ENCODE data around the gene SYNGR1. TPM values are rescaled to one million over a fixed set of nuclear protein-coding genes. Genes with fewer than 3 reads are reported as not detected.

Gene SYNGR1
- total RNA-seq, 5 donors from 2014 or later (not counting 1 experiment from before 2014, with no cell fraction given) = 1.1 to 4.3 (median 2.7) TPM

- Mint-ChIP-seq H3K9me3 (no peaks in the 10 kb centered on the region), H3K27me3 (no peaks in the 10 kb centered on the region), H3K4me1 (no peaks in the 10 kb centered on the region), H3K27ac (no peak overlapping the region), H3K36me3 (no peaks in the 10 kb centered on the region), H3K4me3 (no peak overlapping the region)
- no peaks in the 10 kb centered on the region for H3K4me1 ChIP-seq (ENCODE audit: control insufficient read depth in 1 of 2, extremely low read depth in 1 of 2, insufficient read depth in 2 of 2, low read length in 2 of 2)
- H3K36me3 ChIP-seq (ENCODE audit: control insufficient read depth in 2 of 2, extremely low read depth in 1 of 2, insufficient read depth in 1 of 2, low read length in 1 of 2) = no peaks in the 10 kb centered on the region
- H3K4me3 ChIP-seq (ENCODE audit: control insufficient read depth in 1 of 2, extremely low read depth in 1 of 2, low read length in 1 of 2) = no peak overlapping the region
- peaks cover 0 to 3% of the 10 kb centered on the region in 2 experiments for H3K27me3 ChIP-seq (replicated peaks in 1 of 2; ENCODE audit: control insufficient read depth in 2 of 2, extremely low read depth in 1 of 2, insufficient read depth in 2 of 2, low read length in 1 of 2)
- CTCF ChIA-PET = no interaction called here
- POLR2A ChIA-PET = interaction anchor here in 1 of 2 donors (0.6 kb wide), 1 partner anchor 1044 kb away, joined by 3 read pairs; no protein-coding TSS in a partner anchor
- no peak for DNase-seq
- no peak overlapping the region for H3K27ac ChIP-seq (ENCODE audit: low read length)
- ATAC-seq (replicated peaks in 1 of 4) = no peak
- no peaks in the 10 kb centered on the region for H3K9me3 ChIP-seq
- WGBS (ENCODE audit: insufficient coverage) = 78% methylated on average over 9 of the region's 11 CpGs
Observed at GRCh38 chr22:39364714-39365491, 15.1 kb downstream of the SYNGR1 start.

GRCh38 chr22:39365492-39365780 lies 15.6 kb downstream of the SYNGR1 start:
- no peak overlapping the region for H3K27ac Mint-ChIP-seq
- CTCF ChIA-PET = no interaction called here

GRCh38 chr22:39367035-39367434 lies 17.2 kb downstream of the SYNGR1 start:
- H3K27me3 Mint-ChIP-seq = no peaks in the 10 kb centered on the region
- DNase-seq (no peak), ATAC-seq (replicated peaks in 1 of 4) (no peak)
- H3K4me3 Mint-ChIP-seq = no peak overlapping the region
- Histone ChIP-seq H3K27ac (ENCODE audit: low read length) (no peak overlapping the region), H3K36me3 (ENCODE audit: control insufficient read depth in 2 of 2, extremely low read depth in 1 of 2, insufficient read depth in 1 of 2, low read length in 1 of 2) (no peaks in the 10 kb centered on the region), H3K27me3 (replicated peaks in 1 of 2; ENCODE audit: control insufficient read depth in 2 of 2, extremely low read depth in 1 of 2, insufficient read depth in 2 of 2, low read length in 1 of 2) (peaks cover 0 to 3% of the 10 kb centered on the region in 2 experiments), H3K4me1 (ENCODE audit: control insufficient read depth in 1 of 2, extremely low read depth in 1 of 2, insufficient read depth in 2 of 2, low read length in 2 of 2) (no peaks in the 10 kb centered on the region), H3K4me3 (ENCODE audit: control insufficient read depth in 1 of 2, extremely low read depth in 1 of 2, low read length in 1 of 2) (no peak overlapping the region), H3K9me3 (peaks cover 2% of the 10 kb centered on the region)
- H3K4me1 Mint-ChIP-seq = no peaks in the 10 kb centered on the region
- H3K27ac Mint-ChIP-seq = no peak overlapping the region
- CTCF ChIA-PET = interaction anchor here in 1 of 2 donors (0.5 to 0.8 kb wide), 2 partner anchors 35 to 1225 kb away, joined by 3 to 4 read pairs; no protein-coding TSS in a partner anchor
- WGBS (ENCODE audit: insufficient coverage) = 40% methylated on average over 5 of the region's 9 CpGs
- no peaks in the 10 kb centered on the region for H3K36me3 Mint-ChIP-seq
- POLR2A ChIA-PET = no interaction called here
- H3K9me3 Mint-ChIP-seq = no peaks in the 10 kb centered on the region

More at GRCh38 chr22:39365492-39365780, 15.6 kb downstream of the SYNGR1 start:
- H3K36me3 Mint-ChIP-seq = no peaks in the 10 kb centered on the region
- Histone ChIP-seq H3K4me3 (ENCODE audit: control insufficient read depth in 1 of 2, extremely low read depth in 1 of 2, low read length in 1 of 2) (no peak overlapping the region), H3K27ac (ENCODE audit: low read length) (no peak overlapping the region), H3K36me3 (ENCODE audit: control insufficient read depth in 2 of 2, extremely low read depth in 1 of 2, insufficient read depth in 1 of 2, low read length in 1 of 2) (no peaks in the 10 kb centered on the region), H3K27me3 (replicated peaks in 1 of 2; ENCODE audit: control insufficient read depth in 2 of 2, extremely low read depth in 1 of 2, insufficient read depth in 2 of 2, low read length in 1 of 2) (peaks cover 0 to 3% of the 10 kb centered on the region in 2 experiments), H3K4me1 (ENCODE audit: control insufficient read depth in 1 of 2, extremely low read depth in 1 of 2, insufficient read depth in 2 of 2, low read length in 2 of 2) (no peaks in the 10 kb centered on the region), H3K9me3 (no peaks in the 10 kb centered on the region)
- H3K4me3 Mint-ChIP-seq = no peak overlapping the region
- H3K4me1 Mint-ChIP-seq = no peaks in the 10 kb centered on the region
- no peak for ATAC-seq (replicated peaks in 1 of 4)
- POLR2A ChIA-PET = interaction anchor here in 1 of 2 donors (0.6 kb wide), 1 partner anchor 1044 kb away, joined by 3 read pairs; no protein-coding TSS in a partner anchor
- no CpG with 5 or more reads among the region's 3 CpGs for WGBS (ENCODE audit: insufficient coverage)
- no peaks in the 10 kb centered on the region for H3K27me3 Mint-ChIP-seq
- DNase-seq = no peak
- H3K9me3 Mint-ChIP-seq = no peaks in the 10 kb centered on the region

- H3K4me1 ChIP-seq (ENCODE audit: control insufficient read depth in 1 of 2, extremely low read depth in 1 of 2, insufficient read depth in 2 of 2, low read length in 2 of 2) = no peaks in the 10 kb centered on the region
- no peak overlapping the region for H3K4me3 ChIP-seq (ENCODE audit: control insufficient read depth in 1 of 2, extremely low read depth in 1 of 2, low read length in 1 of 2)
- 75% methylated on average over 8 of the region's 9 CpGs for WGBS (ENCODE audit: insufficient coverage)
- peaks cover 0 to 3% of the 10 kb centered on the region in 2 experiments for H3K27me3 ChIP-seq (replicated peaks in 1 of 2; ENCODE audit: control insufficient read depth in 2 of 2, extremely low read depth in 1 of 2, insufficient read depth in 2 of 2, low read length in 1 of 2)
- ATAC-seq (replicated peaks in 1 of 4) (no peak), DNase-seq (no peak)
- Mint-ChIP-seq H3K27ac (no peak overlapping the region), H3K36me3 (no peaks in the 10 kb centered on the region), H3K4me3 (no peak overlapping the region), H3K9me3 (no peaks in the 10 kb centered on the region), H3K4me1 (no peaks in the 10 kb centered on the region), H3K27me3 (no peaks in the 10 kb centered on the region)
- H3K27ac ChIP-seq (ENCODE audit: low read length) = no peak overlapping the region
- ChIA-PET CTCF (no interaction called here), POLR2A (interaction anchor here in 1 of 2 donors (0.5 kb wide), 1 partner anchor 875 kb away, joined by 4 read pairs; no protein-coding TSS in a partner anchor)
- no peaks in the 10 kb centered on the region for H3K36me3 ChIP-seq (ENCODE audit: control insufficient read depth in 2 of 2, extremely low read depth in 1 of 2, insufficient read depth in 1 of 2, low read length in 1 of 2)
- peaks cover 2% of the 10 kb centered on the region for H3K9me3 ChIP-seq
Observed at GRCh38 chr22:39368461-39368911, 18.7 kb downstream of the SYNGR1 start.

- 90% methylated on average over 5 of the region's 6 CpGs for WGBS (ENCODE audit: insufficient coverage)
- ATAC-seq (replicated peaks in 1 of 4) = no peak
- CTCF ChIA-PET = no interaction called here
Observed at GRCh38 chr22:39369186-39369585, 19.4 kb downstream of the SYNGR1 start.

GRCh38 chr22:39369586-39369985 lies 19.8 kb downstream of the SYNGR1 start:
- ChIA-PET POLR2A (no interaction called here), CTCF (no interaction called here)
- Histone ChIP-seq H3K27me3 (replicated peaks in 1 of 2; ENCODE audit: control insufficient read depth in 2 of 2, extremely low read depth in 1 of 2, insufficient read depth in 2 of 2, low read length in 1 of 2) (peaks cover 0 to 9% of the 10 kb centered on the region in 2 experiments), H3K9me3 (peaks cover 2% of the 10 kb centered on the region), H3K27ac (ENCODE audit: low read length) (no peak overlapping the region), H3K4me3 (ENCODE audit: control insufficient read depth in 1 of 2, extremely low read depth in 1 of 2, low read length in 1 of 2) (no peak overlapping the region), H3K4me1 (ENCODE audit: control insufficient read depth in 1 of 2, extremely low read depth in 1 of 2, insufficient read depth in 2 of 2, low read length in 2 of 2) (no peaks in the 10 kb centered on the region), H3K36me3 (ENCODE audit: control insufficient read depth in 2 of 2, extremely low read depth in 1 of 2, insufficient read depth in 1 of 2, low read length in 1 of 2) (no peaks in the 10 kb centered on the region)
- H3K27me3 Mint-ChIP-seq = no peaks in the 10 kb centered on the region
- H3K4me3 Mint-ChIP-seq = no peak overlapping the region
- no peak overlapping the region for H3K27ac Mint-ChIP-seq
- H3K36me3 Mint-ChIP-seq = no peaks in the 10 kb centered on the region
- 72% methylated on average over 3 of the region's 3 CpGs for WGBS (ENCODE audit: insufficient coverage)
- DNase-seq (no peak), ATAC-seq (replicated peaks in 1 of 4) (no peak)
- no peaks in the 10 kb centered on the region for H3K9me3 Mint-ChIP-seq
- H3K4me1 Mint-ChIP-seq = no peaks in the 10 kb centered on the region

More at GRCh38 chr22:39369186-39369585, 19.4 kb downstream of the SYNGR1 start:
- Histone ChIP-seq H3K36me3 (ENCODE audit: control insufficient read depth in 2 of 2, extremely low read depth in 1 of 2, insufficient read depth in 1 of 2, low read length in 1 of 2) (no peaks in the 10 kb centered on the region), H3K9me3 (peaks cover 2% of the 10 kb centered on the region), H3K27me3 (replicated peaks in 1 of 2; ENCODE audit: control insufficient read depth in 2 of 2, extremely low read depth in 1 of 2, insufficient read depth in 2 of 2, low read length in 1 of 2) (peaks cover 0 to 5% of the 10 kb centered on the region in 2 experiments), H3K4me1 (ENCODE audit: control insufficient read depth in 1 of 2, extremely low read depth in 1 of 2, insufficient read depth in 2 of 2, low read length in 2 of 2) (no peaks in the 10 kb centered on the region), H3K27ac (ENCODE audit: low read length) (no peak overlapping the region), H3K4me3 (ENCODE audit: control insufficient read depth in 1 of 2, extremely low read depth in 1 of 2, low read length in 1 of 2) (no peak overlapping the region)
- Mint-ChIP-seq H3K27me3 (no peaks in the 10 kb centered on the region), H3K36me3 (no peaks in the 10 kb centered on the region), H3K4me3 (no peak overlapping the region), H3K9me3 (no peaks in the 10 kb centered on the region), H3K27ac (no peak overlapping the region), H3K4me1 (no peaks in the 10 kb centered on the region)
- DNase-seq = no peak
- POLR2A ChIA-PET = no interaction called here
